ENCODE measurements around the gene C14orf39.
"Not testable (repeated sequence)": the region's sequence is repeated elsewhere in the genome, so short reads cannot be mapped to it uniquely, and the experiment has no call there.

The C14orf39 gene

GRCh38 chr14:60506985-60507829 lies 21.3 kb upstream of the C14orf39 start:
- Mint-ChIP-seq H3K27me3 (peaks cover 70% of the 10 kb centered on the region), H3K4me3 (no peak overlapping the region), H3K4me1 (no peaks in the 10 kb centered on the region), H3K9me3 (no peaks in the 10 kb centered on the region), H3K27ac (no peak overlapping the region), H3K36me3 (no peaks in the 10 kb centered on the region)
- no peak for ATAC-seq

DNA sequence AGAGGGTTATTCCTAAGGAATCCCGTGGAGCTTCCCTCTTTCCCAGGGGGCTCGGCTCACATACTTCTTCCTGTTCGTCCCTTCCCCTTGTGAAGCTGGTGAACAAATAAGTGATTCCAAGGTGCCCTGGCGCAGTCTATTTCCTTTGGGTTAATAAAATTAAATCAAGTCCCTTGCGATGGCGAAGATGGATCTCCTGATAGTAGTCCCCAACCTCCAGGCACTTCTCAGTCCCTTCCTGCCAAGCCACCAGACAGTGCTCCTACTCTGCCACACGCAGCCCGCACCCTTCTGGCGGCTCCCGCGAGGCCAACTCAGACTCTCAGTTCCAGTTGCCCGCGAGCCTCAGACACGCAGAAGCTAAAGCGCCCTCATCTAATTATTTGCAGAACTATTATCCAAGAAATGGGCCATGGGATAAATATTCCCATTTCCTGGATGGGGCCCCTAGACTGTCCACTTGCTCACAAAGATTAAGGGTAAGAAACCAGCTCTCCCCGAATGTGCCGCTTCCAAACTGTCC lies 20.7 kb upstream of the C14orf39 start:
- Mint-ChIP-seq H3K4me3 (no peak overlapping the region), H3K27ac (no peak overlapping the region), H3K9me3 (no peaks in the 10 kb centered on the region), H3K36me3 (no peaks in the 10 kb centered on the region), H3K4me1 (no peaks in the 10 kb centered on the region), H3K27me3 (peaks cover 65% of the 10 kb centered on the region)
- no peak for ATAC-seq

DNA sequence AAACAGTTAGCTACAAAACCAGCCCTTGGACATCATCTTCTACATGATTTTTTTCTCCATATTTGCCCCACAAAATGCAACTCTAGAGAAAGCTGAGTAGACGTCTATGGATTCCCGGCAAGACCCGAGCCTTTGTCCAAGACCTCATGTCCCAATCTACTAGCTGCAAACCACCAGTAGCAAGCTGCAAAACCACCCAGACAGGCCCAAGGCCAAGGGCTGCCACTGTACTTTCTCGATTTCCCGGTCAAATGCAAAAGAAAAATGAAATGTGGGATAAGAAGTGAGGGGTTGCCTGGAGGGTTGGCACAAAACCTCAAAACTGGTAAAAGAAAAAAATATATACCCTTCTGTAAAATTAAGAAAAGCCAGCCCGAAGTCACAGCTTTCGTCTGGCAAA lies 20.1 kb upstream of the C14orf39 start:
- H3K4me1 Mint-ChIP-seq, result no peaks in the 10 kb centered on the region
- no peak overlapping the region for H3K27ac Mint-ChIP-seq
- H3K4me3 Mint-ChIP-seq, result no peak overlapping the region
- H3K9me3 Mint-ChIP-seq, result no peaks in the 10 kb centered on the region
- ATAC-seq, result no peak
- H3K36me3 Mint-ChIP-seq, result no peaks in the 10 kb centered on the region
- peaks cover 65% of the 10 kb centered on the region for H3K27me3 Mint-ChIP-seq

- H3K4me1 Mint-ChIP-seq, result no peaks in the 10 kb centered on the region
- H3K27me3 Mint-ChIP-seq, result peaks cover 65% of the 10 kb centered on the region
- H3K4me3 Mint-ChIP-seq, result no peak overlapping the region
- no peak overlapping the region for H3K27ac Mint-ChIP-seq
- H3K36me3 Mint-ChIP-seq, result no peaks in the 10 kb centered on the region
- no peaks in the 10 kb centered on the region for H3K9me3 Mint-ChIP-seq
- ATAC-seq, result no peak
These were observed 19.6 kb upstream of the C14orf39 start for GRCh38 chr14:60505448-60505847.

- Mint-ChIP-seq H3K4me3 (no peak overlapping the region), H3K36me3 (no peaks in the 10 kb centered on the region), H3K27ac (no peak overlapping the region), H3K27me3 (peaks cover 48% of the 10 kb centered on the region), H3K9me3 (no peaks in the 10 kb centered on the region), H3K4me1 (no peaks in the 10 kb centered on the region)
- ATAC-seq, result no peak
These were observed 16.7 kb upstream of the C14orf39 start for GRCh38 chr14:60502541-60502940.

GRCh38 chr14:60495946-60496345 lies 10.1 kb upstream of the C14orf39 start:
- Mint-ChIP-seq H3K4me1 (no peaks in the 10 kb centered on the region), H3K36me3 (no peaks in the 10 kb centered on the region), H3K27me3 (peaks cover 30% of the 10 kb centered on the region), H3K4me3 (no peak overlapping the region), H3K27ac (no peak overlapping the region), H3K9me3 (peaks cover 3% of the 10 kb centered on the region)
- peak; percentile 8 for ATAC-seq

GRCh38 chr14:60490270-60490669 lies 4.4 kb upstream of the C14orf39 start:
- Mint-ChIP-seq H3K27me3 (peaks cover 11% of the 10 kb centered on the region), H3K36me3 (no peaks in the 10 kb centered on the region), H3K27ac (no peak overlapping the region), H3K9me3 (peaks cover 3% of the 10 kb centered on the region), H3K4me3 (no peak overlapping the region), H3K4me1 (no peaks in the 10 kb centered on the region)
- no peak for ATAC-seq

- no peak overlapping the region for H3K27ac Mint-ChIP-seq
- no peak overlapping the region for H3K4me3 Mint-ChIP-seq
- no peaks in the 10 kb centered on the region for H3K4me1 Mint-ChIP-seq
- H3K27me3 Mint-ChIP-seq, result peaks cover 11% of the 10 kb centered on the region
- H3K36me3 Mint-ChIP-seq, result no peaks in the 10 kb centered on the region
- H3K9me3 Mint-ChIP-seq, result peaks cover 3% of the 10 kb centered on the region
- no peak for ATAC-seq
These were observed 2.3 kb upstream of the C14orf39 start for GRCh38 chr14:60488175-60488574.

GRCh38 chr14:60487211-60487610 lies 1.3 kb upstream of the C14orf39 start:
- H3K36me3 Mint-ChIP-seq, result no peaks in the 10 kb centered on the region
- no peak for ATAC-seq

GRCh38 chr14:60485057-60485597 lies 736 bp downstream of the C14orf39 start:
- ATAC-seq, result no peak
- H3K4me3 Mint-ChIP-seq, result no peak overlapping the region
- H3K27ac Mint-ChIP-seq, result no peak overlapping the region
- H3K36me3 Mint-ChIP-seq, result no peaks in the 10 kb centered on the region
- peaks cover 4% of the 10 kb centered on the region for H3K9me3 Mint-ChIP-seq
- H3K4me1 Mint-ChIP-seq, result no peaks in the 10 kb centered on the region
- H3K27me3 Mint-ChIP-seq, result peaks cover 6% of the 10 kb centered on the region

More at GRCh38 chr14:60487211-60487610, 1.3 kb upstream of the C14orf39 start:
- H3K27ac Mint-ChIP-seq, result no peak overlapping the region
- H3K4me1 Mint-ChIP-seq, result no peaks in the 10 kb centered on the region
- peaks cover 3% of the 10 kb centered on the region for H3K9me3 Mint-ChIP-seq
- peaks cover 11% of the 10 kb centered on the region for H3K27me3 Mint-ChIP-seq
- H3K4me3 Mint-ChIP-seq, result no peak overlapping the region

GRCh38 chr14:60482743-60483142 lies 3.1 kb downstream of the C14orf39 start:
- Mint-ChIP-seq H3K27me3 (peaks cover 13% of the 10 kb centered on the region), H3K27ac (no peak overlapping the region), H3K9me3 (peaks cover 9% of the 10 kb centered on the region), H3K36me3 (no peaks in the 10 kb centered on the region), H3K4me3 (no peak overlapping the region), H3K4me1 (no peaks in the 10 kb centered on the region)
- no peak for ATAC-seq

DNA sequence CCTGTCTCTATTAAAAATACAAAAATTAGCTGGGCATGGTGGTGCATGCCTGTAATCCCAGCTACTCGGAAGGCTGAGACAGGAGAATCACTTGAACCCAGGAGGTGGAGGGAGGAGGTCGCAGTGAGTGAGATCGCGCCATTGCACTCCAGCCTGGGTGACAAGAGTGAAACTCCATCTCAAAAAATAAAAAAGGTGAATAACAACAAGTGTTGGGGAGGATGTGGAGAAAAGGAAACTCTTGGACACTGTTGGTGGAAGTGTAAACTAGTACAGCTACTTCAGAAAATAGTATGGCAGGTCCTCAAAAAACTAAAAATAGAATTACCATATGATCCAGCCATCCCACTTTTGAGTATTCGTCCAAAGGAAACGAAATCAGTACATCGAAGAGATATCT lies 5.6 kb downstream of the C14orf39 start:
- H3K4me1 Mint-ChIP-seq, H3K36me3 Mint-ChIP-seq, H3K4me3 Mint-ChIP-seq, H3K9me3 Mint-ChIP-seq, ATAC-seq, H3K27ac Mint-ChIP-seq: not testable (repeated sequence)
- peaks cover 13% of the 10 kb centered on the region for H3K27me3 Mint-ChIP-seq

- Mint-ChIP-seq H3K36me3 (no peaks in the 10 kb centered on the region), H3K27ac (no peak overlapping the region)
These were observed 30.0 kb downstream of the C14orf39 start for GRCh38 chr14:60455875-60456274.

DNA sequence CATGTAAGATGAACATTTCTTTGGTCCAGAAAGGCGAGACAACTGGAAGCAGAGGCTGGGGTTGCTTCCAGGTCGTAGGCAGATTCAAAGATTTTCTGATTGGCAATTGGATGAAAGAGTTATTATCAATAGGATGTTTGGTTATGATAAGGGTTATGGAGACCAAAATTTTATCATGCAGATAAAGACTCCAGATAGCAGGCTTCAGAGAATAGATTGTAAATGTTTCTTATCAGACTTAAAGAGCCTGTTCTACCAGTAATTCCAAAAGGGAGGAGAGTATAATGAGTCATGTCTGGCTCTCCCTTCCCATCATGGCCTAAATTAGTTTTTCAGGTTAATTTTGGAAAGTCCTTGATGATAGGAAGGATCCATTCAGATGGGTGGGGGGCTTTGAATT lies 55.6 kb downstream of the C14orf39 start:
- Mint-ChIP-seq H3K4me1 (no peaks in the 10 kb centered on the region), H3K27me3 (peaks cover 12% of the 10 kb centered on the region), H3K36me3 (no peaks in the 10 kb centered on the region), H3K9me3 (peaks cover 3% of the 10 kb centered on the region), H3K27ac (no peak overlapping the region), H3K4me3 (no peak overlapping the region)
- ATAC-seq, result no peak

More at GRCh38 chr14:60455875-60456274, 30.0 kb downstream of the C14orf39 start:
- ATAC-seq, result no peak
- Mint-ChIP-seq H3K4me3 (no peak overlapping the region), H3K9me3 (no peaks in the 10 kb centered on the region), H3K4me1 (no peaks in the 10 kb centered on the region), H3K27me3 (no peaks in the 10 kb centered on the region)

- no peak for ATAC-seq
- no peak overlapping the region for H3K27ac Mint-ChIP-seq
- no peaks in the 10 kb centered on the region for H3K36me3 Mint-ChIP-seq
- H3K4me3 Mint-ChIP-seq, result no peak overlapping the region
- no peaks in the 10 kb centered on the region for H3K9me3 Mint-ChIP-seq
- H3K4me1 Mint-ChIP-seq, result no peaks in the 10 kb centered on the region
- no peaks in the 10 kb centered on the region for H3K27me3 Mint-ChIP-seq
These were observed 65.8 kb downstream of the C14orf39 start for GRCh38 chr14:60420050-60420449.

DNA sequence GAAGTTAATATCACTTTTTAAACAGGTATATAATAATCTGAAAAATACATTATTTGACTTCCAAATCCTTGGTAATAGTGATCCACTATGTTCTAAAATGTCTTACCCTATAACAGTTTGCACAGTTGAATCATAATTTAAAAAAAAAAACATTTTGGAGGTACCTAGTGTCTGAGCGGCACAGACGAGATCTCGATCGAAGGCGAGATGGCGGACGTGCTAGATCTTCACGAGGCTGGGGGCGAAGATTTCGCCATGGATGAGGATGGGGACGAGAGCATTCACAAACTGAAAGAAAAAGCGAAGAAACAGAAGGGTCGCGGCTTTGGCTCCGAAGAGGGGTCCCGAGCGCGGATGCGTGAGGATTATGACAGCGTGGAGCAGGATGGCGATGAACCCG lies 88.3 kb downstream of the C14orf39 start:
- H3K9me3 Mint-ChIP-seq, H3K36me3 Mint-ChIP-seq, H3K4me1 Mint-ChIP-seq, H3K27ac Mint-ChIP-seq, H3K4me3 Mint-ChIP-seq: not testable (repeated sequence)
- H3K27me3 Mint-ChIP-seq, result peaks cover 10% of the 10 kb centered on the region
- ATAC-seq, result peak; percentile 72

Data from stimulated activated memory B cell treated with anti-CD40 and anti-IgM and Interleukin-4, amounts not matched to agents 10 μg/mL and 1 μg/mL and 100 μg/mL, for 72 hours (primary cell).